ENCODE measurements around the gene TMEM168.
"Not testable (repeated sequence)": the region's sequence is repeated elsewhere in the genome, so short reads cannot be mapped to it uniquely, and the experiment has no call there.

TMEM168 gene

GRCh38 chr7:112739436-112740180 is 50.6 kb downstream of the TMEM168 start:
- no peak for DNase-seq (ENCODE audit: low spot score)
- TF ChIP-seq CTCF (IDR thresholded peaks at IDR 0.05; ENCODE audit: extremely low read depth, insufficient read depth, missing control alignments), result no peak
- in situ Hi-C loops (cut with MboI; ENCODE audit: low pct_unique_long_range_greater_than_20kb, low sequenced_read_pairs, unreplicated experiment), result no loop called here

- in situ Hi-C loops (cut with MboI; ENCODE audit: low pct_unique_long_range_greater_than_20kb, low sequenced_read_pairs, unreplicated experiment), result no loop called here
- no peak for TF ChIP-seq CTCF (IDR thresholded peaks at IDR 0.05; ENCODE audit: extremely low read depth, insufficient read depth, missing control alignments)
- no peak for DNase-seq (ENCODE audit: low spot score)
These were observed 54.9 kb downstream of the TMEM168 start for GRCh38 chr7:112735261-112735660.

- DNase-seq (ENCODE audit: low spot score); in situ Hi-C loops (cut with MboI; ENCODE audit: low pct_unique_long_range_greater_than_20kb, low sequenced_read_pairs, unreplicated experiment): not testable (repeated sequence)
These were observed 58.9 kb downstream of the TMEM168 start for GRCh38 chr7:112731324-112731723.

GRCh38 chr7:112726076-112726475 is 64.1 kb downstream of the TMEM168 start:
- TF ChIP-seq CTCF (IDR thresholded peaks at IDR 0.05; ENCODE audit: extremely low read depth, insufficient read depth, missing control alignments), result no peak
- in situ Hi-C loops (cut with MboI; ENCODE audit: low pct_unique_long_range_greater_than_20kb, low sequenced_read_pairs, unreplicated experiment), result no loop called here
- DNase-seq (ENCODE audit: low spot score), result no peak

- TF ChIP-seq CTCF (IDR thresholded peaks at IDR 0.05; ENCODE audit: extremely low read depth, insufficient read depth, missing control alignments), result no peak
- no peak for DNase-seq (ENCODE audit: low spot score)
- in situ Hi-C loops (cut with MboI; ENCODE audit: low pct_unique_long_range_greater_than_20kb, low sequenced_read_pairs, unreplicated experiment), result no loop called here
These were observed 66.8 kb downstream of the TMEM168 start for GRCh38 chr7:112723416-112723815.

GRCh38 chr7:112721366-112721765 is 68.8 kb downstream of the TMEM168 start:
- in situ Hi-C loops (cut with MboI; ENCODE audit: low pct_unique_long_range_greater_than_20kb, low sequenced_read_pairs, unreplicated experiment), result no loop called here
- TF ChIP-seq CTCF (IDR thresholded peaks at IDR 0.05; ENCODE audit: extremely low read depth, insufficient read depth, missing control alignments), result no peak
- no peak for DNase-seq (ENCODE audit: low spot score)

GRCh38 chr7:112715525-112715924 is 74.7 kb downstream of the TMEM168 start:
- DNase-seq (ENCODE audit: low spot score), result no peak
- in situ Hi-C loops (cut with MboI; ENCODE audit: low pct_unique_long_range_greater_than_20kb, low sequenced_read_pairs, unreplicated experiment), result no loop called here
- no peak for TF ChIP-seq CTCF (IDR thresholded peaks at IDR 0.05; ENCODE audit: extremely low read depth, insufficient read depth, missing control alignments)
